ENCODE data around the gene AGMO. TPM values are rescaled to one million over a fixed set of nuclear protein-coding genes. Genes with fewer than 3 reads are reported as not detected.
"Not testable (repeated sequence)": the region's sequence is repeated elsewhere in the genome, so short reads cannot be mapped to it uniquely, and the experiment has no call there.

AGMO gene
- total RNA-seq, 1 donor from 2014 or later: 0.34 TPM

DNA sequence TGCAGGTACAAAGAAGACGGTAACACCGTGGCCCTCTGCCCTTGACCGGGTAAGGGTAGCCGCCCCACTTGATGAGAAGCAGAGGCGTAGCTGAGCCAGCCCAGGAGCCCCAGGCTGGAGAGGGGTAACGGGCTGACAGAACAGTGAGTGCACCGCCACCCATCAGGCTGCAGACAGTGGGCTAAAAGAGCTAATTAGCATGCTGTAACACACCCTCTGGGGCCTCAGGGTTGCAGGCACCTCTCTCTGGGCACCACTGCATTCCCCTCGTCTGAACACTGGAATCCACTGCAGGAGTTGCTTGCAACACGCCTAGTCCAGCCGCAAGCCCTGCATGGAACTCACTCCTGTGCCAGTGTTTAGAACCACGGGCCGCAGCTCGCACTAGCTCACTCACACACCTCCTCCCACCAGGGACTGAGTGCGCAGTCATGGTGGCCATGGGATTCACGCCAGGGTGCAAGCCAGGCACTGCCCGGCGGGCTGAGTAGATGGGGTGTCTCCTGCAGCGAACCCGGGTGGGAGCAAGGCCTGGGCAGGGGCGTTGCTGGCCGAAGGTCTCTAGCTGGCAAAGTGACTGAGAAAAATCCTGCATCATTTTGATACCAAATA lies 36.1 kb downstream of the AGMO start:
- Mint-ChIP-seq H3K36me3 (ENCODE audit: low read depth, unreplicated experiment) (peaks cover 2% of the 10 kb centered on the region), H3K27me3 (ENCODE audit: low read depth, unreplicated experiment) (no peaks in the 10 kb centered on the region), H3K4me3 (ENCODE audit: unreplicated experiment) (no peak overlapping the region), H3K27ac (ENCODE audit: unreplicated experiment) (no peak overlapping the region), H3K9me3 (ENCODE audit: unreplicated experiment) (peaks cover 2% of the 10 kb centered on the region), H3K4me1 (ENCODE audit: low read depth, unreplicated experiment) (no peaks in the 10 kb centered on the region)
- no peak overlapping the region for H2AFZ ChIP-seq (ENCODE audit: low read depth, low read length)
- H3K9me3 ChIP-seq (ENCODE audit: insufficient read depth, low read depth, low read length): no peaks in the 10 kb centered on the region
- no peak for TF ChIP-seq EZH2 (IDR thresholded peaks at IDR 0.05; ENCODE audit: insufficient read depth, low read length)
- TF ChIP-seq, protein P1, sequence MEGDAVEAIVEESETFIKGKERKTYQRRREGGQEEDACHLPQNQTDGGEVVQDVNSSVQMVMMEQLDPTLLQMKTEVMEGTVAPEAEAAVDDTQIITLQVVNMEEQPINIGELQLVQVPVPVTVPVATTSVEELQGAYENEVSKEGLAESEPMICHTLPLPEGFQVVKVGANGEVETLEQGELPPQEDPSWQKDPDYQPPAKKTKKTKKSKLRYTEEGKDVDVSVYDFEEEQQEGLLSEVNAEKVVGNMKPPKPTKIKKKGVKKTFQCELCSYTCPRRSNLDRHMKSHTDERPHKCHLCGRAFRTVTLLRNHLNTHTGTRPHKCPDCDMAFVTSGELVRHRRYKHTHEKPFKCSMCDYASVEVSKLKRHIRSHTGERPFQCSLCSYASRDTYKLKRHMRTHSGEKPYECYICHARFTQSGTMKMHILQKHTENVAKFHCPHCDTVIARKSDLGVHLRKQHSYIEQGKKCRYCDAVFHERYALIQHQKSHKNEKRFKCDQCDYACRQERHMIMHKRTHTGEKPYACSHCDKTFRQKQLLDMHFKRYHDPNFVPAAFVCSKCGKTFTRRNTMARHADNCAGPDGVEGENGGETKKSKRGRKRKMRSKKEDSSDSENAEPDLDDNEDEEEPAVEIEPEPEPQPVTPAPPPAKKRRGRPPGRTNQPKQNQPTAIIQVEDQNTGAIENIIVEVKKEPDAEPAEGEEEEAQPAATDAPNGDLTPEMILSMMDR (IDR thresholded peaks at IDR 0.05; ENCODE audit: insufficient read depth, low read depth, low read length): no peak
- H4K20me1 ChIP-seq (ENCODE audit: insufficient read depth, low read length): no peaks in the 10 kb centered on the region
- no peaks in the 10 kb centered on the region for H3K27me3 ChIP-seq (ENCODE audit: insufficient read depth, low read length)
- H3K36me3 ChIP-seq (ENCODE audit: insufficient read depth, low read length): no peaks in the 10 kb centered on the region
- DNase-seq (ENCODE audit: low read depth) (no peak), FAIRE-seq (no peak)
- H3K9ac ChIP-seq (ENCODE audit: low read length): no peak overlapping the region
- no peak overlapping the region for H3K4me2 ChIP-seq (ENCODE audit: low read length)
- no peaks in the 10 kb centered on the region for H3K4me1 ChIP-seq (ENCODE audit: insufficient read depth, low read length)
- no peak overlapping the region for H3K4me3 ChIP-seq (ENCODE audit: insufficient read depth, low read depth, low read length)
- H3K79me2 ChIP-seq (ENCODE audit: insufficient read depth, low read length): no peaks in the 10 kb centered on the region
- no peak overlapping the region for H3K27ac ChIP-seq (ENCODE audit: low read depth, low read length)

- no peak for TF ChIP-seq EZH2 (IDR thresholded peaks at IDR 0.05; ENCODE audit: insufficient read depth, low read length)
- TF ChIP-seq, protein P1 (IDR thresholded peaks at IDR 0.05; ENCODE audit: insufficient read depth, low read depth, low read length): no peak
- no peak overlapping the region for H3K4me3 ChIP-seq (ENCODE audit: insufficient read depth, low read depth, low read length)
- H4K20me1 ChIP-seq (ENCODE audit: insufficient read depth, low read length): no peaks in the 10 kb centered on the region
- H3K9me3 Mint-ChIP-seq (ENCODE audit: unreplicated experiment): peaks cover 8% of the 10 kb centered on the region
- no peaks in the 10 kb centered on the region for H3K27me3 Mint-ChIP-seq (ENCODE audit: low read depth, unreplicated experiment)
- peaks cover 2% of the 10 kb centered on the region for H3K36me3 Mint-ChIP-seq (ENCODE audit: low read depth, unreplicated experiment)
- H3K36me3 ChIP-seq (ENCODE audit: insufficient read depth, low read length): no peaks in the 10 kb centered on the region
- no peak overlapping the region for H3K27ac ChIP-seq (ENCODE audit: low read depth, low read length)
- H3K4me2 ChIP-seq (ENCODE audit: low read length): no peak overlapping the region
- no peak for FAIRE-seq
- H3K27me3 ChIP-seq (ENCODE audit: insufficient read depth, low read length): no peaks in the 10 kb centered on the region
- H3K9me3 ChIP-seq (ENCODE audit: insufficient read depth, low read depth, low read length): no peaks in the 10 kb centered on the region
- H3K79me2 ChIP-seq (ENCODE audit: insufficient read depth, low read length): no peaks in the 10 kb centered on the region
- no peaks in the 10 kb centered on the region for H3K4me1 ChIP-seq (ENCODE audit: insufficient read depth, low read length)
- no peak for DNase-seq (ENCODE audit: low read depth)
- H3K9ac ChIP-seq (ENCODE audit: low read length): no peak overlapping the region
- no peak overlapping the region for H3K4me3 Mint-ChIP-seq (ENCODE audit: unreplicated experiment)
- no peak overlapping the region for H3K27ac Mint-ChIP-seq (ENCODE audit: unreplicated experiment)
- no peak overlapping the region for H2AFZ ChIP-seq (ENCODE audit: low read depth, low read length)
- H3K4me1 Mint-ChIP-seq (ENCODE audit: low read depth, unreplicated experiment): no peaks in the 10 kb centered on the region
These were observed 37.7 kb downstream of the AGMO start for GRCh38 chr7:15524077-15524476.

GRCh38 chr7:15517865-15518264 lies 44.0 kb downstream of the AGMO start:
- H4K20me1 ChIP-seq (ENCODE audit: insufficient read depth, low read length); FAIRE-seq; H3K27me3 Mint-ChIP-seq (ENCODE audit: low read depth, unreplicated experiment); H3K36me3 ChIP-seq (ENCODE audit: insufficient read depth, low read length); H3K27me3 ChIP-seq (ENCODE audit: insufficient read depth, low read length); DNase-seq (ENCODE audit: low read depth); H3K4me1 ChIP-seq (ENCODE audit: insufficient read depth, low read length); H3K27ac ChIP-seq (ENCODE audit: low read depth, low read length); H3K4me3 ChIP-seq (ENCODE audit: insufficient read depth, low read depth, low read length); H3K9ac ChIP-seq (ENCODE audit: low read length); H3K36me3 Mint-ChIP-seq (ENCODE audit: low read depth, unreplicated experiment); H3K27ac Mint-ChIP-seq (ENCODE audit: unreplicated experiment); H3K4me1 Mint-ChIP-seq (ENCODE audit: low read depth, unreplicated experiment); H3K79me2 ChIP-seq (ENCODE audit: insufficient read depth, low read length); H3K4me2 ChIP-seq (ENCODE audit: low read length); H3K4me3 Mint-ChIP-seq (ENCODE audit: unreplicated experiment); H3K9me3 Mint-ChIP-seq (ENCODE audit: unreplicated experiment); H2AFZ ChIP-seq (ENCODE audit: low read depth, low read length); H3K9me3 ChIP-seq (ENCODE audit: insufficient read depth, low read depth, low read length): not testable (repeated sequence)
